GM19468 (cell line): ENCODE data around the gene RXYLT1.

Experiments
- ATAC-seq: cut with Tn5 transposase; IDR thresholded peaks from one replicate; pipeline ENCODE4 v1.9.1; 2021; ENCODE audit warnings: mild to moderate bottlenecking, moderate library complexity, moderate number of reproducible peaks; ENCODE audit not compliant: unreplicated experiment; ENCODE audit errors: extremely low read depth

RXYLT1 gene

DNA sequence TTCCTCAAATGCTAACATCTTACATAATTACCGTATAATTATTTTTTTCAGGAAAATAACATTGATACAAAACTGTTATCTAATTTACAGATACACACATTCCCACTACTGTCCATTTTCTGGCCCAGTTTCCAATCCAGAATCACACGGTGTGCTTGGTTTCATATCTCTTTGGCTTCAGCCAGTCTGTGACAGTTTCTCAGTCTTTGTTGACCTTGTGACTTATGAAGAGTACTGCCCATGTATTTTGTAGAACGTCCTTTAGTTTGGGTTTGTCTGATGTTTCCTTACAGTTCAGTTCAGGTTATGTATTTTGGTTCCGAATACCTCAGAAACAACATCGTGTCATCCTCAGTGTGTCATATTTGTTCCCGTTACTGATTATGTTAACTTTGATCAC, 16.2 kb downstream of the RXYLT1 start:
- no peak for ATAC-seq

DNA sequence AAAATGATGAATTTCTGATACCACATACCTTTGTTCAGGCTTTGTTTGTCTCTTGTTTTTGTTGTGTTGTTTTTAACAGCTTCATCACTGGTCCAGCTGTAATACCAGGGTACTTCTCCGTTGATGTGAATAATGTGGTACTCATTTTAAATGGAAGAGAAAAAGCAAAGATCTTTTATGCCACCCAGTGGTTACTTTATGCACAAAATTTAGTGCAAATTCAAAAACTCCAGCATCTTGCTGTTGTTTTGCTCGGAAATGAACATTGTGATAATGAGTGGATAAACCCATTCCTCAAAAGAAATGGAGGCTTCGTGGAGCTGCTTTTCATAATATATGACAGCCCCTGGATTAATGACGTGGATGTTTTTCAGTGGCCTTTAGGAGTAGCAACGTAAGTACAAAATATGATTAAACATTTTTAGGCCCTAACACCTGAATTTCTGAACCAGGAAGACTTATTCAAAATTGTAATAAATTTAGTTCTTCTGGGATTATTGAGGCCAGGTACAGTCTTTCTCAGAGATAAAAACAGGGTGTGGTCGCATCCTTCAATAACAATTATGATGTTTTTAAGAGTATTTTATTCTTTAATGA, 22.4 kb downstream of the RXYLT1 start:
- ATAC-seq = no peak

DNA sequence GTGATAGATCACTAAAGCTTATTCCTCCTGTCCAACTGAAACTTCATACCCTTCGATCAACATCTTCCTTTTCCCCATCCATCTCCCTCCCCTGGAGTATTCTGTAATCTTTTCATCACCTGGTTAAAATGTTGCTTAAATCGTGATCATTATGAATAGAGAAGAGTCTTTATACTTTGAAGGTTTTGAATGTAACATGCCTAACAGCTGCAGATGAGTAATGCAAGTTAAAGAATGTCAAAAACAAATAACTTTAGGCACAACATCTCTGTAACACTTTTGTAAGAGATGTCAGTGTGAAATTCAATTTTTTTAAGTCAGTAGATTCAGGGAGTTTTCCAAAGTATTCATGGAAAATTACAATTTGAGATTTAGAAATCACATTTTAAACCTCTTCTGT, 25.0 kb downstream of the RXYLT1 start:
- no peak for ATAC-seq

DNA sequence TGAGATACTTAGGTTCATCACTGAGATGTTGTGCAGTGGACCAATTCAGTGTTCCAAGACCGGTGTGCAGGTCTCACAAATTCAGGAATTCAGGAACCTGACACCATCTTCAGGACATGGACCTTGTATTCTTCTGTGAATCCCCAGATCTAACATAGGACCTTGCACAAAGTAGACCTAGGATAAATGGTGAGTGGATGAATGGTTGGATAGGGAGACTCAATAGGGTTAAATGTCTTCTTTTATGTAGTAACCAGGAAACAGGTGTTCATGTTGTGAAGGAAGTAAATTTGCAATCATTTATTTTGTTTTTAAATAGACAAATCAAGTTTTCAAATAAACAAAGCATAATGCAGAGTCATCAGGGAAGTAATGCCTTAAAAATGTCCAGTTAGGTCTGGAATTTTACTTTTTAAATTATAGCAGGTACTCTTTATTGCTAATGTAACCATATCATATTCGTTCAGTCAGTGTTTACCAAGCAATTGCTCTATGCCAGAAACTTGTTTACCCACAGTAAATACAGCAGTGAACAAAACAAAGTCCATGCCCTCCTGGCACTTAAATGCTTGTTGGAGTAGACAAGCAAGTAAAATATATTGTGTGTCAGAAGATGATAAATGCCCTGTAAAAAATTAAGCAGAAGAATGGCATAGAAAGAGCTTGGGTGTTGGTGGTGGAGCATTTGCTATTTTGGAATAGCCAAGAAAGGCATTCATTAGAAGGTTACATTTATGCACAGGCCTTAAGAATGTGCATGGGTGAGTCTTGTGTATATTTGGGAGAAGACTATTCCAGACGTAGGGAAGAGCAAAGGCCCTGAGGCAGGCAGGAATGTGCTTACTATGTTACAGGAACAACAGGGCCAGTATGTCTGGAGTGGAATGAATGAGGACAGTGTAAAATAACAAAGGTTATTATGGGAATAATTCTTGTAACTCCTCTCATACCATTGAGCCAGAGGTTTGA, 26.3 kb downstream of the RXYLT1 start:
- ATAC-seq = no peak

DNA sequence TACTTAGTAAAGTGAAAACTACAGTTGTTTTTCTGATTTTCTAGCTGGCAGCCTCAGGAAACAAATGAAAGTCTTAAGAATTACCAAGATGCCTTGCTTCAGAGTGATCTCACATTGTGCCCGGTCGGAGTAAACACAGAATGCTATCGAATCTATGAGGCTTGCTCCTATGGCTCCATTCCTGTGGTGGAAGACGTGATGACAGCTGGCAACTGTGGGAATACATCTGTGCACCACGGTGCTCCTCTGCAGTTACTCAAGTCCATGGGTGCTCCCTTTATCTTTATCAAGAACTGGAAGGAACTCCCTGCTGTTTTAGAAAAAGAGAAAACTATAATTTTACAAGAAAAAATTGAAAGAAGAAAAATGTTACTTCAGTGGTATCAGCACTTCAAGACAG, 28.9 kb downstream of the RXYLT1 start:
- ATAC-seq = no peak

DNA sequence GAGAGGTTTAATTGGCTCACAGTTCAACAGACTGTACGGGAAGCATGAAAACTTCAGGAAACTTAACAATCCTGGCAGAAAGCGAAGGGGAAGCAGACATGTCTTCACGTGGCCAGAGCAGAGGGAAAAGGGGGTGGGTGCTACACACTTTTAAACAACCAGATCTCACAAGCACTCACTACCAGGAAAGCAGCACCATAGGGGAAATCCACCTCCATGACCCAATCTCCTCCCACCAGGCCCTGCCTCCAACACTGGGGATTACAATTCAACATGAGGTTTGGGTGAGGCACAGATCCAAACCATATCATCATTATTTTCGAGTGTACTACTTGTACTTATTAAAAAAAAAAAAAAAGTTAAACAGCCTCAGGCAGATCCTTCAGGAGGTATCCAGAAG, 29.9 kb downstream of the RXYLT1 start:
- no peak for ATAC-seq

DNA sequence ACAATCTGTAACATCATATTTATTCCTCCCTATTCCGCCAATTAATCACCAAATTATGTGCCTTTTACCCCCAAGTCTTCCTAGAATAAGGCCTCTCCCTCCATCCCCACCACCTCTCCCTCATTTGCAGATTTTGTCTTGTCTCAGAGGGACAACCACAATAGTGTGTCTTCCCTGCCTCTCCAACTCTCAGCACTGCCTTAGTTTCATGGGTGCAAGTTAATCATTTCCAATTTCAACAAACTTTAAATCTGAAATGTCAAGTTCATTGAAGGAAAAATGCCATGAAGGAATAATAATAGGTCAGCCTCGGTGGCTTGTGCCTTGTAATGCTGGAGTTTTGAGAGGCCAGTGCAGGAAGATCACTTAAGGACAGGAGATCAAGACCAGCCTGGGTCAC, 31.6 kb downstream of the RXYLT1 start:
- no peak for ATAC-seq

DNA sequence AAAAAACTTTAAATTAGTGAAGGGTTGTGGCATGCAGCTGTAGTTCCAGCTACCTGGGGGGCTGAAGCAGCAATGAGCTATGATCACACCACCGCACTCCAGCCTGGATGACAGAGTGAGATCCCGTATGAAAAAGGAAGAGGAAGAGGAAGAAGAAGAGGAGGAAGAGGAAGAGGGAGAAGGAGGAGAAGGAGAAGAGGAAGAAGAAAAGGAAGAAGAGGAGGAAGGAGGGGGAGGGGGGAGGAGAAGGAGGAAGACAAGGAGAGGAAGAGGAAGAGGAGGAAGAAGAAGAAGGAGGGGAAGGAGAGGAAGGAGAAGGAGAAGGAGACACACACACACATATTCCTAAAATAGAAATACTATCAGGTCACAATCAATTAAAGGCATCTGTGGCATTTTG, 32.0 kb downstream of the RXYLT1 start:
- no peak for ATAC-seq

DNA sequence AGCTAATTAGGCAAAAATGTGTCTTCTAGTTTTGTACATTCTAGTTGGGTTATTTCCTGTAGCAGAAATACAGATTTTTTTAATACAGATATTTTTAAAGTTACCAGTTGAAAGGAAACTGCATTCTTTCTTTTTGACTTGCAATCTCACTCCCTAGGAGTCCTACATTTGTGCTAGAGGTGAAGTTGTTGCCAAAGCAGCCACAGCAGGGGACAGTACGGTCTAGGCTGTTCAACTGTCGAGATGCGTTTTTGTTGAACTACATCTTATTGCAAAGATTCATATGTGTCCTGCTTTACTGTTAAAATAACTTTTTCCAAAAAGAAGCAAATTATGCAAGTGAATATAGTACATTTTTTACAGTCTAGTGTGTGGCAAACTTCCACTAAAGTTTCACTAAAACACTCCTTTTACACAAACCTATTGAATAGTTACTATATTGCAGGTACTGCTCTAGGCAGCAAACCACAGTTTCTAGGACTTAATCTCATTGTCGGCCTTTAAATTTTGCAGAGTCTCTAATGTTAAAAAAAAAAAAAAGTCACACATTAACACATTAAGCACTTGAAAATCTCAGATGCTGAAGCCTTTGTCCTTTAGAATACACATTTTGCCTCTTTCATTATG, 34.5 kb downstream of the RXYLT1 start:
- ATAC-seq = peak; percentile 20

DNA sequence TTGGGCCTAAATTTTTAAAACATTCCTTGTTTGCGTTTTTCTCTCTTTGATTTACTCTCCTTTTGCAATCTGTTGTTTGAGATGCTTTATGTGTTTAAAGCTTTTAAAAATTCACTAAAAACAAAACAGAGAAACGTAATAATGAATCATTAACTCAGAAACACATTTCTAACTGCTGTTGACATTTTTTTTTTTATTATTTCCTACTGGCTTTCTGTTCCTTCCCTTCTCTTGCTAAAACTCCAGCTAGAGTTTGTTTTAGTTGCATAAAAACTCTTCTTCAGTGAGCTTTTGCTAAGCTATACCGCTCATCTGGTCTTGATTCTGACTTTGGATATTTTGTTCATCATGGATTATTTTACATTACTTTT, 35.8 kb downstream of the RXYLT1 start:
- ATAC-seq = no peak

DNA sequence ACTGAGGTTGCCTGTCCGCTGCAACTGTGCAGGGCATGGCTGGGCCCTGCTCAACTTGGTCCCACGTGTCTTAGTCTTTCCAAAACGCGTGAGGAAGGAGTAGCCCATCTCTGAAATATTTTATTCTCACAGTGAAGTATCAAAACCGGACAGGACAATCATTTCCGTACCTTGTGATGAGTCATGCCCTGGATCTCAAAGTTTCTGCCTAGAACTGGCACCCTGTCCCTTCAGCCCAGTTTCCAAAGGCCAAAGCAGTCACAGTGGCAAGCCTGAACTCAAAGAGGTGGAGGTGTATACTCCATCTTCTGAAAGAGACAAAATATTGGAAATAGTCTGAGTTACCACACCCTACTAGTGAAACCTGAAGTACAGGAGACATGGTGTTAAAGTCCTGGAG, 36.3 kb downstream of the RXYLT1 start:
- no peak for ATAC-seq

DNA sequence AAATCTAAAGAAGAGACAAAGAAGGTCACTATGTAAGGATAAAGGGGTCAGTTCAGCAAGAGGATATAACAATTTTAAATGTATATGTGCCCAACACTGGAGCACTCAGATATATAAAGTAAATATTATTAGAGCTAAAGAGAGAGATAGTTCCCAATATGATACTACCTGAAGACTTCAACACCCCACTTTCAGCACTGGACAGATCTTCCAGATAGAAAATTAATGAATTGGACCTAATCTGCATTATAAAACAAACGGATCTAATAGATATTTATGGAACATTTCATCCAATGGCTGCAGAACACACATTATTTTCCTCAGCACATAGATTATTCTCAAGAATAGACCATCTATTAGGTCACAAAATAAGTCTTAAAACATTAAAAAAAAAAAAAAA, 40.7 kb downstream of the RXYLT1 start:
- no peak for ATAC-seq

DNA sequence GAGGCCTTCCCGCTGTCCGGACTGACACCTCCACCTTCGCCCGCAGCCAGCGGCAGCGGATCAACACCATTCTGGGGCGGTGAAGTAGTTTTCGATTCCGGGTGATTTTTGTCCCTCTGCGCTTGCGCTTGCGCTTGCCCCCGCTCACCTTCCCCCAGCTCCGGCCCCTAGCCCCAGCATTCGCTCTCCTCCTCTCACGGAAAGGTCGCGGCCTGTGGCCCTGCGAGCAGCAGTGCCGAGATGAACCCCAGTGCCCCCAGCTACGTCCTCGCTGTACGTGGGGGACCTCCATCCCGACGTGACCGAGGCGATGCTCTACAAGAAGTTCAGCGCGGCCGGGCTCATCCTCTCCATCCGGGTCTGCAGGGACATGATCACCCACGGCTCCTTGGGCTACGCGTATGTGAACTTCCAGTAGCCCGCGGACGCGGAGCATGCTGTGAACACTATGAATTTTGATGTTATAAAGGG, 42.1 kb downstream of the RXYLT1 start:
- peak; percentile 62 for ATAC-seq

DNA sequence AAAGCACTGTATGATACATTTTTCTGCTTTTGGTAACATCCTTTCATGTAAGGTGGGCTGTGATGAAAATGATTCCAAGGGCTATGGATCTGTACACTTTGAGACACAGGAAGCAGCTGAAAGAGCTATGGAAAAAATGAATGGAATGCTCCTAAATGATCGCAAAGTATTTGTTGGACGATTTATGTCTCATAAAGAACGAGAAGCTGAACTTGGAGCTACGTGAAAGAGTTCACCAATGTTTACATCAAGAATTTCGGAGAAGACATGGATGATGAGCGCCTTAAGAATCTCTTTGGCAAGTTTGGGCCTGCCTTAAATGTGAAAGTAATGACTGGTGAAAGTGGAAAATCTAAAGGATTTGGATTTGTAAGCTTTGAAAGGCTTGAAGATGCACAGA, 42.6 kb downstream of the RXYLT1 start:
- no peak for ATAC-seq

DNA sequence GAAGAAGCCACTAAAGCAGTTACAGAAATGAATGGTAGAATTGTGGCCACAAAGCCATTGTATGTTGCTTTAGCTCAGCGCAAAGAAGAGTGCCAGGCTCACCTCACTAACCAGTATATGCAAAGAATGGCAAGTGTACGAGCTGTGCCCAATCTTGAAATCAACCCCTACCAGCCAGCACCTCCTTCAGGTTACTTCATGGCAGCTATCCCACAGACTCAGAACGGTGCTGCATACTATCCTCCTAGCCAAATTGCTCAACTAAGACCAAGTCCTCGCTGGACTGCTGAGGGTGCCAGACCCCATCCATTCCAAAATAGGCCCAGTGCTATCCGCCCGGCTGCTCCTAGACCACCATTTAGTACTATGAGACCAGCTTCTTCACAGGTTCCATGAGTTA, 43.3 kb downstream of the RXYLT1 start:
- no peak for ATAC-seq

DNA sequence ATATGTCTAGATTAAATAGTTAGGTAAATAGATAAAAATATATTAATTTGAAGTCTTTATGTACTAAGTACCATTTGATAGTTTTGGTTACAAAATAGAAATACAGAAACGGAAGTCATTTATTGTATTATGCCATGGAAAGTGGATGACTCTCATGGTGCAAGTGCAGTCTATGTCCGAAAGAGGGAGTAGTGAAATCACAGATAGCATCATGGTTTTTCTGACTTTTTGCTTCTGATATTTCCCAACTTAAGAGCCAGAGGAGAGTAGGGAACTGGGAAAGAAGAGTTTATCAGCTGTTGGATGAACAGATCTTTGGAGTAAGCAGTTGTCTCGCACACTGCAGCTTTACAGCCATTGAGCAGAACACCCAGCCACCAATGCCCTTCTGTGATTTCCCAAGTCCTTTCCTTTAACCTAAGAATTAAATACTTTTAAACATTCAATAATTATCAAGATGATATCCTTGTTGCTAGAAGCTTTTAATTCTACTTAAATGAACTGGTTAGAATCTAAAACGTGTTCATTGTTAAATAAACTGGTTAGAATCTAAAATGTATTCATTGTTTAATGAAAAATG, 46.4 kb downstream of the RXYLT1 start:
- ATAC-seq = no peak

DNA sequence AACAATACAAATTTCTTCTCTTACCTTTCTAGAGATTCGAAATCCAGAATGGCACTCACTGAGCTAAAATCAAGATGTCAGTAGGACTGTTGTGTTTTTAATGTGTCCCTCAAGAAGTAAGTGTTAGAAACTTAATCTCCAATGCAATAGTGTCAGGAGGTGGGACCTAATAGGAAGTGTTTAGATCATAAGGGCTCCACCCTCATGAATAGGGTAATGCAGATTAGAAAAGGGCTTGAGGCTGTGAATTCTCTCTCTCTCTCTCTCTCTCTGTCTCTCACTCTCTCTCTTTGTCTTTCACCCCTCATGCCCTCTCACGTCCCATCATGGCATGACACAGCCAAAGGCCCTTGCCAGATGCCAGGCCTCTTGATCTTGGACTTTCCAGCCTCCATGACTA, 49.2 kb downstream of the RXYLT1 start:
- no peak for ATAC-seq

DNA sequence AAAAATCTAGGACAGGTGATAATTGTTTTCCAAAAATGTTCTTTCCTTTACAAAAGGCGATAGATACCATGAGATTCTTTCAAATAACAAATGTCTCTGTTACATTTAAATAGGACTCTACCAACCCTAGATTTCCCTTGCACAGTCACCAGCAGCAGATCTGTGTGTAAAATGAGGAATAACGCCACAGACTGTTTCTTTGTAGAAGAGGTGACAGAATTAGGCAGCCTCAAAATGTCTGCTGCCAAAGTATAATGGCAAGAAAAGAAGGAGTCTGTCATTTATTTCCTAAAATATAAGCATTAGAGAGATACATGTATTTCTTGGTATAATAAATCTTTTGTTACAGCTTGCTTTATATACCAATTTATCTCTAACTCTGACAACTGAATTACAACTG, 56.3 kb downstream of the RXYLT1 start:
- no peak for ATAC-seq

DNA sequence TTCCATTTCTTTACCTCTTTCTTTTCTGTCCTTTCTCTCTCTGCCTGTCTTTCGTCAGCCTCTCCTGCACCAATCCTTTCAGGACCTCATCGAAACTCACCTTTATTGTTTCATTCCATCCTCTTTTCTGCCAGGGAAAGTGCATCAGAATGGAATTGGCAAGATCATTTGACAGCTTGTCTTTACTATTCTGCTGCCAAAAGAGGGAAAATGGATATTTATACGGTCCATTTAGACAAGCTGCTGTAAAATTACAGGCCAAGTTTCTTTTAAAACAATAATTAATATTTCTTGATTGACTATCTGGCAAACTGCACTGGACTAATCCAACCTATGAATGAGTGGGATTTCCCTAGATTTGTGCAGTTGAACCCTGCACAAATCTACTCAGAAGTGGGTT, 57.2 kb downstream of the RXYLT1 start:
- no peak for ATAC-seq

DNA sequence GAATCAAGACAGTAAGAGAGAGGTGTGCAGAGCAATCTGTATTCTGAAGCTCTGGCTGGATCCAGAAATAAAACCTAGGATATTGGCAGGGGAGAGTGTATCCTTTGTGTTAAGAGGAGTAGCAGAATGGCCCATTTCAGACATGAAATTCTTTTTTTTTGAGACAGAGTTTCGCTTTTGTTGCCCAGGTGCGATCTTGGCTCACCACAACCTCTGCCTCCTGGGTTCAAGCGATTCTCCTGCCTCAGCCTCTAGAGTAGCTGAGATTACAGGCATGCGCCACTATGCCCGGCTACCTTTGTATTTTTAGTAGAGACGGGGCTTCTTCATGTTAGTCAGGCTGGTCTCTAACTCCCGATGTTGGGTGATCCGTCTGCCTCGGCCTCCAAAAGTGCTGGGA, 58.7 kb downstream of the RXYLT1 start:
- no peak for ATAC-seq

DNA sequence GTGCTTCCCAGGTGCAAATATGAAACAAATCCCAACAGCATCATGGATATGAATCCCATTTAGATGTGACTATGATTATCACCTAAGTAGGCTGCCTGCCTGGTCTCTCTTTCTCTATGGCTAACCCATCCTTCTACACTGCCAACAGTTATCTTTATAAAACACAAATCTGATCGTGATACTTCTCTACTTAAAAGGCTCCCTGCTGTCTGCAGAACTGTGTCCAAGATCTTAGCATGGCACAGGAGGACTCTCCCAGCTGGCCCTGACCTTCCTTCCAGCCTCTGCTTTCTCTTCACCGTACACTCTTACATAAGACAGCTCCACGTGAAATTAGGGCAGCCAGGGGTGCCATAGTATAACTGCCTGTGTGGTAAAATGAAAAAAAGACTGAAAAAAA, 61.3 kb downstream of the RXYLT1 start:
- ATAC-seq = no peak
